HG02885 (cell line): Measurements from ENCODE around the gene CCT7.

ENCODE experiments used
- ATAC-seq: cut with Tn5 transposase; IDR thresholded peaks from one replicate; pipeline ENCODE4 v1.9.1; 2021; ENCODE audit warnings: mild to moderate bottlenecking; ENCODE audit not compliant: unreplicated experiment, poor library complexity

Gene CCT7

DNA sequence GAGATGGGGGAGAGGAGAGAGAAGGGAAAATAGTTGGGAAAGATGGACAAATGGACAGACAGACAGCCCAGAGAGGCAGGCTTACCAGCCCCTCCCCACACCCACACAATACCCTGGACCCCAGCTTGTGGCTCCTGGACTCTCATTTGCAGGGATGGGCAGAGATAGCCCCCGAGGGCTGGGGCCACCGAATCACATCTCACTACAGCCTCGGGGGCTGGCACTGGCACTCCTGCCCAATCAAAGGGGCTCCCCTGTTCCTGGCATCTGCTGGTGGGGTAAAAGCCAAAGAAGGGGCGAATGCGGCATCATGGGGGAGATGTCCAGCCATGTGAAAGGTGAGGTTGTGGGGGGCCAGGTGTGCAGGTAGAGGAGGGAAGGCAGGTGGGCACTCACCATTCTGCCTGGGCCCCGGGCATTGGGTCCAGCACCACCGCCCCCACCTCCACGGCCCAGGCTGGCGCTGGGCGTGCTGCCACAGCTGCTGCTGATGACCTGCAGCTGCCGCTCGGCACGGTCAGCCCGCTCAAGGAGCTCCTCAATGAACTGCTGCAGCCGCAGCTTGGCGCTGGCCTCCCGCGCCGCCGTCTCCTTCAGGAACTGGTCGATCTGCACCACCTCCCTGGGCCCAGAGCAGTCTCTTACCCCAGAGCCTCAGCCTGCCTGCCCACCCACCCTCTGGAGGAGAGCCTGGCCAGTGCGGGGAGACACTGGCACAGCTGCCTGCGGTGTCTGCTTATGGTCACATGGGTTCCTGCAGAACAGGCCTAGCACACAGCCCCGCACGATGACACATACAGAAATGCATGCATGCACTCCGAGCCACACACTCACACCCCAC, 32.2 kb downstream of the CCT7 start:
- ATAC-seq: no peak

DNA sequence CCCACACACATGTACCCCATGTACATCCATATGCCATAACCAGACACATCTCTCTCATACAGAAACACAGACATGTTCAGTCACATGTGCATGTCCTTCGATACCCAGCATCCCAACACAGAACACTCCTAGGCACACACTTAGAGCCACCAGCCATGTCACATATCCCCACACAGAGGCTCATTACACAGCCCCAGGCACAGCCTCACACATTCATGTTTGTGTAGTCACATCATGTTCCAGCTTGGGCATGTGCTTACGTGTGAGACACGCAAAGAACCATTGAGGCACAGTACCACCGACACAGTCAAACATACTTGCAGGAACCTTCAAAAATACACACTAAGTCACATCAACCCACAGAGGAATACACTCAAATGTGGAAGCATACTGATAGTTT, 32.9 kb downstream of the CCT7 start:
- ATAC-seq: no peak

DNA sequence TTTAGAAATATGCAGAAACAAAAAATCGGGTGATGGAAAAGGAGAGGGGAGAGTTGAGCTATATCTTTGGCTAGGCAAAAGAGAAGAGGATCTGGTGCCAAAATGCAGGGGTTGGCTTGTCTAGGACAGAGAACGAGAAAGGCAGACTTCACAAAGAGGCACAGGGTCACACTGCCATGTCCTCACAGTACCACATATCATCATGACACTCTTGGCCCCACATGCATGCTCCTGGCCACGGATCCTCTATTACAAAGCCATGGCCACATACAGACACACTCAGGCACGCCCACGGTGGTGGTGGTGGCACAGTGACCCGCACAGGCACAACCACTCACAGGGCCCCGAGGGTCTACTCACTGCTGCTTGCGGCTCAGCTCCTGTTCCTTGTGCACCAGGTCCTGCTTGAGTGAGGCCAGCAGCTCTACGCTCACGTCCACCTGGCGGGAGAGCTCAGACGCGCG, 34.3 kb downstream of the CCT7 start:
- ATAC-seq: no peak

DNA sequence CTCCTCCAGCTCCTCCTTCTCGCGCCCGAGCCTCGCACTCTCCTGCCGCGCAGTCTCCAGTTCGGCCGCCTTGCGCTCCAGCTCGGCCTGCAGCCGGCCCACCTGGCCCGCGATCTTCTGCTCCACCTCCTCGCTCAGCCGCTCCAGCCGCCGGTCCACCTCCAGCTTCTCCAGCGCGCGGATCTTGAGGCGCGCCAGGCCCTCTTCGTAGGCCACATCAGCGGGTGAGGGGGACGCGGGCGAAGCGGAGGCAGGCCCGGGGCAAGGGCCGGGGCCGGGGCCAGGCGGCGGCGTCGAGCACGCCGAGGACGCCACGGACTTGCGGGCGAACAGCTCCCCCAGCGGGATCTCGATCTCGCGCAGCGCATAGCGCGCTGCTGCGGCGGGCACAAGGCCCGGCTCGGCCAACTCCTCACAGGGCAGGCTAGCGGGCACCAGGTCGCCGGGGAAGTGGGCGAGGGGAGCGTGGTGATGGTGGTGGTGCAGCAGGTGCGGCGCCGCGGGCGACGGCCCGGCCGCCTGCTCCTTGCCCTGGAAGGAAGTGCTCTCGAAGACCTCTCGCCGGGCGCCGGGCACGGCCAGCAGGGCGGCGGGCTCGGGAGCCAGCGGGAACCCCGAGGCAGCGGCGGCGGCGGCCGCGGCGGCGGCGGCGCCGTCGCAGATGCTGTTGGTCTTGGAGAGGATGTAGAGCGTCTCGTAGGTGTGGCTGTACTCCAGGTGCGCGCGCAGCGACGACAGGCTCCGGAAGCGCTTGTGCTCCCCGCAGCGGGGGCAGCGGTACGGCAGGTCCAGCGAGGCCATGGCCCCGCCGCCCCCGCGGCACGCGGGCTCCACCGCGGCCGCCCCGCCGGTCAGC, 35.0 kb downstream of the CCT7 start:
- no peak for ATAC-seq

DNA sequence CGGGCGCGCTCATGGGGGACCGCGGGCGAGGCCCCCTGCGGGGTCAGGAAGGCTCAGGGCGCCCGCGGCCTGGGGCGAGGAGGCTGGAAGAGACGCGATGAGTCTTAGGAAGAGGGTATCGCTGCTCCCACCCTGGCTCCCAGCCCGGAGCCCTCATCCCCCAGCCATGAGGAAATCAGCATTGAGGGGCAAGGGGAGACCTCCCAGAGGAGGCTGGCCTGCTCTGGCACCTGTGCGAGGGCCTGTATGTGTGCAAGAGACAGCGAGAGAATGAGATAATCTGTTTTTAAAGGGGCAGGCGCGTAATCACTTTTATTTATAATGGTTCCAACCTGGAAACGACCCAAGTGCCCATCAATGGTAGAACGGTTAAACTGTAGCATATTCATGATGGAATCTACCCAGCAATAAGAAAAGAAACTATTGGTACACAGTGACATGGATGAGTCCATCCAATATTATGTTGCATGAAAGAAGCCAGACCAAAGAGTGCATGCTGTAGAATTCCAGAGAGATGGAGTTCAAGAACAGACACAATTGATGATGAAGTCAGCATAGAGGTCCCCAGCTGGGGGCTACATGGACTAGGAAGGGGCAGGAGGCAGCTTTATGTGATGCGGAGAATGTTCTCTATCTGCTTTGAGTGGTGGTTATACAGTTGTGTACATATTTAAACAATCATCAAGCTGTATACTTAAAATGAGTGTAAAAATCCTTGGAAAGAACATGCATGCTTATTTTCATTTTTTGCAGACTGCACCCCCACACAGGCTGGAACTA, 35.8 kb downstream of the CCT7 start:
- no peak for ATAC-seq

DNA sequence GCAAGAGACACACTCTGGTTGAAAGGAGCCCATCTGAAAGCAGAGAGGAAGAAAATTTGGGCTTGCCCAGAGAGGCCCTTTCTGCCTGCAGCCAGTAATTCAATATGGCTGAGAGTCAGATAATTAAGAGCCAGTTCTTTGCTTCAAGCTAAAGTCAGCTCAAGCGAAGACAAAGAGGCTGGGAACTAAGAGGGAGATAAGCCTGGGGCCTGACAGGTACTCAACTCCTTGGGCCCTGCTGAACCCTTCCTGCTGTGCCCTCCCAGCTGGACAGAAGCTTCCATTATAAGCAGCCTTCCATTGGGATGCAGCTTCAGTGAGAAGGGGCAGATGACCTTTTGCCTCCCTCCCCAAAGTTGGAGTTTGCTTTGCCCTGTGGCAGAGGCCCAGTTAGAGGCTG, 38.2 kb downstream of the CCT7 start:
- no peak for ATAC-seq

DNA sequence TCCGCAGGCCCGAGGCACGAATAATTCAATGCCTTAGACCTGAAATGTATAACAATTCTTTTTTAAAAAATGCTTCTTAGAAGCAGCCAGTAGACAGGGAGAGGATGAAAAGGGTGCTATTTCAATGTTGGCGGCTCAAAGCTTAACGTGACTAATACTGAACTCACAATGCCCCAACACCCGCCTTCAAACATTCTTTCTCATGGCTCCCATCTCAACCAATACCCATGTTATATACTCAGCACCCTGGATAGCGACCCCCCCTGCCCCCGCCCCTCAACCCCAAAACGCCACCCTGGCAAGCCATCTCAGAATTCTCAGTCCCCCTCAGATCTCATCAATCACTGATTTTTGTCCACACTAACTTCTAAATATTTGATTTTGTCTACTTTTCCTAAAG, 45.7 kb downstream of the CCT7 start:
- ATAC-seq: no peak

DNA sequence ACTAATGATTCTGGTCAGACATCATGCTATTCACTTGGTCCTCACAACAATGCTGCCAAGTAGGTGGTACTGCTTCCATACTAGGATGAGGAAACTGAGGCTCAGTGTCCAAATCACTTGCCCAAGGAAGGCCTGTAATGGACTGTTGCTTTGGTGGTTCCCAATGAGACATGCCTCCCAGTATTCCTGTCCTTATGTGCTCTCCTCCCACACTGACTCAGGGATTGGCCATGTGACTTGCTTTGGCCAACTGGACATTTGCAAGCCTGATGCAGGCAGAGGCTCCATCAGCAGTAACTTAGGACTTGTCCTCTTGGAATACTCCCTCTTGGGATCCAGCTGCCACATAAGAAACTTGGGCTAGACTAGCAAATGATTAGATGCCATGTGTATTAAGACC, 47.1 kb downstream of the CCT7 start:
- ATAC-seq: no peak

DNA sequence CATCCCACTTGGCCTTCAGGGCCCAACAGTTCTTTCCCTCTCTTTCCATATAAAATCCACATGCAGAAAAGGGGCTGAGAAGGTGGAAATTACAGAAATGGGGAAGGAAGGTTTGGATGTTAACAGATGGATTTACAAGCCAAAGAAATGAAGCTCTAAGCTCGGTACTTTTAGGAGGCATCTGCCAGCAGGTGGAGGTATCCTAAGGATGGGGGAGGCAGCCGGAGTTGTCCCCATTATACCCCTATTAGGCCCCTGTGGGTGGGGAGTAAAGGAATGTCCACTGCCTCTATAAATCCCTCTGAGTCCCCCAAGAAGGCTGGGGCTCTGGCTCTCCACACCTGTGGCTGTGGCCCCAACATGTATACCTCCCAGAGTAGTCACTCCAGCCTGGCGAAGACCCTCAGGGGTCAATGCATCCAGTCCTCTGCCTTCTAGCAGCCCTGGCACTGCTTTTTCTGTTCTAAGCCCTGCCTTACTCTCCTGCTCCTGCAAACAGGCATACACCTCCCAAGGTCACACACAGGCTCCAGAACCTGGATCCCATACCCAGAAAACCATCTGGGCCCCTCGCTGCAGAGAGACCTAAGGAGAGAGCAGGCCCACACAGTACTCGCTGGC, 48.9 kb downstream of the CCT7 start:
- no peak for ATAC-seq

DNA sequence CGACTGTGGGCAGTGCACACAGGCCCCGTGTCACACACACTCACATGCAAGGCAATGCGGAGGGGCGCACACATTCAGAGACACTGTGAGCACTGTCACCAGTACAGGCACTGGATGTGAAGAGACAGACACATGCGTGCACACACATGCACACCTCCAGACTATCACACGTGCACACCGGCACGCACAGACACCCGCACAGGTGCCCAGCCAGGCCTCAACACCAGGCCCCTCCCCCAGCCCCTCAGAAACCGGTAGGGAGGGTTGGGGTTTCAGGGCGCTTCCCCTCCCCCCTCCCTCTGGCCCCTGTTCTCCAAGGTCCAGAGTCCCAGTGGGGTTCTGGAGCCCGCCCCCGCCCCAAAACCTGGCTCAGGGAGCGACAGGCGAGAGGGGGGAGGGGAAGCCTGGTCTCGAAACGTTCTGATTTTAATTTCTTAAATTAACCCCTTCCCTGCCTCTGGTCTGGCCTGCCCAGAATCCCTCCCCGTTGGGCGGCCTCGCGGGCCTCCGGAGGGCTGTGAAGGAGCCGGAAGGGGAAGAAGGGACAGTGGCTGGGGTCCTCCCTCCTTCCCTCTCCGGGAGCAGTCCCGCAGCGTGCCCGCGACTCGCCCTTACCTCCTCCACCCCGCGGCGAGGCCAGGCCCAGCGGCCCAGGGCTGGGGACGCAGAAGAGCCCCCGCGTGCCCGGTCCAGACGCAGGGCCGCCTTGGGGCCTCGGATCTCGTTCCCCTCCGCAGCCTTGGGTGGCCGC, 49.6 kb downstream of the CCT7 start:
- peak; percentile 24 for ATAC-seq

DNA sequence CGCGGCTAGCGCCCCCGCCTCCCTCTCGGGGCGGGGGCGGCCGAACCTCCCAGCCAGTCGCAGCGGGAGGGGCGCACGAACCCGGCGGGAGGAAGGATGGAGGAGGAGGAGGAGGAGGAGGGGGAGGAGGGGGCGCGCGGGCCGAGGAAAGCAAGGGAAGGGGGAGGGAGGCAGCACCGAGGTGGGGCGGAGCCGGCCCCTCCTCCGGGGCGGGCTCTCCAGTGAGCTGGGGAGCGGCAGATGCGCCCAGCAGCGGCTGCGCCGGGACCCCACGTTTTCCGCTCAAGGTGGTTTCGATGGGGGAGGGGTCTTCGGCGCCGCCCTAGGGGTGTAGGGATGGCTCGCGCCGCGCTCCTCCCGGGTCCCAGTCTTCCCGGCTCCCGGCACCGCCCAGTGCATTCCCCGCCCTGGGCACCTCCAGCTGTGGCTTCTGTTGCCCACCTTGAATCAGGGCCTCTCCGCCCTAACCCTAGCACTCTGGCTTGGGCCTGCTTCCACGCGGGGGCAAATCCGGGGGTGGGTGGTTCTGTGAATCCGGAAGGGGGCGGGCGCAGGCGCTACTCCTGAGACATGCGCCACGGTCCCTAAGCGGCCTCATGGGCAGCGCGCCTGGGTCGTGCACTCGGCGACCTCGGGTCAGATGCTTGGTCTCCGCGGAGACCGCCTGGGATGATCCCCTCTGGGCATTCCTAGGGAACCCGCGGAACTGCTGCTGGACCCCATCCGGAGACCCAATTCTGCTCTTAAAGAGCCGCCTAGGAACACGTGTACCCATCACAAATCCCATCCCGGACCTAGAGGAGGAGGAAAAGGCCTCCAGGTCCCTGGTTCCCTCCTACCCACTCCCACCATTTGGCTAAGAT, 50.4 kb downstream of the CCT7 start, which contains the start of gene FBXO41:
TSS of gene FBXO41 (minus strand) at position 183 of the 863 bp plus-strand sequence. CDS start 14,848 bp downstream, outside the sequence.
- peak; percentile 75 for ATAC-seq

DNA sequence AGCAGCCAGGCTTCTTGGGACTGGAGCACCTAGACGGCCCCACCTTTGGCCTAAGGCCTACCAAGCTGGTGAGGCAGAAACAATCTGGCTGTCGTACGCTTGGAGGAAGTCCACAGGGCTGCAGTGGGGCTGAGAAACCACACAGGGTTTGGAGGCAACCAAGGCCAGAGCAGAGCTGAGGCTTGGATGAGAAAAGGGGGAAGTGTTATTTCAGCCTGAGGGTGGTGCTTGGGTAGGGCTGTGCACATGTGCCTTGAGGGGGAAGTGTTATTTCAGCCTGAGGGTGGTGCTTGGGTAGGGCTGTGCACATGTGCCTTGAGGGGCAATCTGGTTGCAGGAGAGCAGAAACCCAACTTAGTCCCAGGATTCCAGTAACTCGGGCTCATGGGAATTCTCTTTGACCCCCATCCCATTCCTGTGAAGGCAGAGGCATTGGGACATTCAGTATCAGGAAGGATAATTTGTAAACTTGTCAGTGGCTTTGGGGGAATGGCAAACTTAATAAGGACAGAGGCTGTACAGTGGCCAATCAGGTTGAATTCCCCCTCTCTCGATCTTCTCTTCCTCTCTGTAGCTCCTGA, 51.1 kb downstream of the CCT7 start:
- peak; percentile 57 for ATAC-seq

DNA sequence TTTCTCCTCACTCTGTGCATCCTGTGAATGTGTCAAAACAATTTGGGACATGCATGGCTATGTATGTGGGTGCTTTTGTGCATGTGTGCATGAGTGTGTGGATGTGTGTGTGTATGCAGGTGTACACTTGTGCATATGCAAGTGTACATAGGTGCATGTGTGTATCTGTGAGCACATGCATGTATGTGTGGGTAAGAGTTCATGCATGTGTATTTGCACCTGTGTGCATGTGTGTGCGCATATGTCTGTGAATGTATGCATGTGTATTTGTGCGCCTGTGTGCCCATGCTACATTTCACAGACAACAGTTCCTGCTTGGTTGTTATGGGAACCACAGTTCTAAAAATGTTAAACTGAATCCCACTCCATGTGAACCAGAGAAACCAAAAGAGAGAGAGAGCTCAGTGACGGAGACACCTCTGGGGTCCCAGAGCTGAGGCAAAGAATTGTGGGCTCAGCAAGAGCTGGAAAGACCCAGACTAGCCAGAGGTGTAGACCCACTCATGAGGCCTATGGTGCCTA, 52.1 kb downstream of the CCT7 start:
- ATAC-seq: no peak

DNA sequence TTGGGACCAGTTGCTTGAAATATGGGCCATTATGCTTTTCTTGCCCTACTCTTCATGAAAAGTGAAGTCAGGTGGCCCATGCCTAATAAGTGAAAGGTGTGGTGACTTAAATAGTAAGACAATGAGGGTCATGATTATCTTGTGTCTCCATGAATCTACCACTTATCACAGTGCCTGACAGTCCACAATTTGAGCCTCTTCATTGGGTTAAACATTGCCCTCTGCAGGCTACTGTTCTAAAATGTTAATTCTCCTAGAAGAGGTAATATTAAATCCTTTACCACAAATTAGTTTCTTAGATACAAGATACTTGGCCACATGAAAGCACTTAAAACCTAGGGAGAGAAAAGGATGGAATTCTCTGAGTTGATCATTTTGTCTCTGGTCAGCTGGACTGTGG, 55.2 kb downstream of the CCT7 start:
- ATAC-seq: no peak

DNA sequence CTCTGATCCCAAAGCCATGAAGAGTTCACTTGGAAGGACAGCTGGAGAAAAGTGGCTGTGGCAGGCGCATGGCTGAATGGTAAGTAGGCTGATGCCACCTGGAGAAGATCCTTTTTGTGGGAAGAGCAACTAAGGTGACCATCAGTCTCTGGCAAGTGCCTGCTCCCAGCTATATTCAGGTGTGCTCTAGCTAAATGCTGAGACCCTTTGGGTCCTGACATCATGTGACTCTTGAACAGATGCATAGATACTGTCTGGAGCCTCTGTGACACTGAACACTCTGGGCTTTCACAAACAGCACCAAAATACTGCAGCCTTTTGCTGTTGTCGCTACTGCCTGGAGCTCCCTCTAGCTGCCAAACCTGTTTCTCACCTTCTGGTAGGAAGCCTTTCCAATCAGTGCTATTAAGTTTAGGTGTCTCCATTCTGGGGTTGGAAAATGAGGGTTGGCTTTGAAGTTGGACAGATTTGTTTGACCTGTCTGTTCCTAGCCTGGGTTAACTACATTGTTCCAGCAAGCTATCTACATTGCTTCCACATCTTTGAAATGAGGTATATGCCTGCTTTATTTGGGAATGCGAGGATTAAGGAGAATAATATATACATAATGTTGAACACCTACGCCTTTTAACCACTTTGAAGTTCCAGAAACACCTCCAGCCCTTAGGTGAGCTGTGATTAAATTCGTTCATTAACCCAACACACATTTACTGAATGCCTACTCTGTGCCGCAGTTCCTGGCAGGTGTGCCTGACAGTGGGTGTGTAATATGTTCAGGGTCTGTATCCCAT, 56.1 kb downstream of the CCT7 start:
- no peak for ATAC-seq

DNA sequence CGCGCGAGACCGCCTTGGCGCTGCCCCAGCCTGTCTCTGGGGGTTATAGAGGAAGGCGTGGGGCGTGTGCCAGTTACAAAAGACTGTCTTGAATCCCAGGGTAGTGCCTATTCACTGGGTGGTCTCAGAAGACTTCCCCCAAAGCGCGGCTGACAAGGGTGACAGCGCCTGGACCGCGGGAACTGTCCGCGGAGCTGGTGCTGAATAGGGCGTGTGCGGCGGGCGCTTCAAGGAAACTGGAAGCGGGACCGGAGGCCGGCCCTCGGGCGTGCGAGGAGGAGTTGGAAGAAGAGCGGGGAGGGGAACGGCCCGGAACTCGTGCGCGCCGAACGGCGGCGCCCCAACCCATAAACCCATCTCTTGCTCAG, 57.0 kb downstream of the CCT7 start:
- no peak for ATAC-seq
